ENCODE results near the gene NDUFAF2.
"Not testable (repeated sequence)": the region's sequence is repeated elsewhere in the genome, so short reads cannot be mapped to it uniquely, and the experiment has no call there.

NDUFAF2 gene

GRCh38 chr5:61184708-61185107, 239.7 kb downstream of the NDUFAF2 start:
- peak in 1 of 2 donors; percentile 29 for DNase-seq (ENCODE audit: low read depth in 2 of 2)
- H3K4me3 ChIP-seq (replicated peaks in 1 of 2; ENCODE audit: low read depth in 2 of 2, low read length in 2 of 2): no peak overlapping the region
- no peak for TF ChIP-seq CTCF (IDR thresholded peaks at IDR 0.05; ENCODE audit: low read depth, low read length)

GRCh38 chr5:61186634-61187033, 241.6 kb downstream of the NDUFAF2 start:
- H3K4me3 ChIP-seq (replicated peaks in 1 of 2; ENCODE audit: low read depth in 2 of 2, low read length in 2 of 2): no peak overlapping the region
- DNase-seq (ENCODE audit: low read depth in 2 of 2): no peak
- TF ChIP-seq CTCF (IDR thresholded peaks at IDR 0.05; ENCODE audit: low read depth, low read length): no peak

GRCh38 chr5:61187352-61187751, 242.3 kb downstream of the NDUFAF2 start:
- DNase-seq (ENCODE audit: low read depth in 2 of 2); H3K4me3 ChIP-seq (replicated peaks in 1 of 2; ENCODE audit: low read depth in 2 of 2, low read length in 2 of 2): not testable (repeated sequence)

- DNase-seq (ENCODE audit: low read depth in 2 of 2); H3K4me3 ChIP-seq (replicated peaks in 1 of 2; ENCODE audit: low read depth in 2 of 2, low read length in 2 of 2): not testable (repeated sequence)
These were observed 242.8 kb downstream of the NDUFAF2 start for GRCh38 chr5:61187826-61188225.

GRCh38 chr5:61198606-61199005, 253.6 kb downstream of the NDUFAF2 start:
- no peak for TF ChIP-seq CTCF (IDR thresholded peaks at IDR 0.05; ENCODE audit: low read depth, low read length)
- no peak overlapping the region for H3K4me3 ChIP-seq (replicated peaks in 1 of 2; ENCODE audit: low read depth in 2 of 2, low read length in 2 of 2)
- DNase-seq (ENCODE audit: low read depth in 2 of 2): no peak

GRCh38 chr5:61200582-61201155, 255.7 kb downstream of the NDUFAF2 start:
- TF ChIP-seq CTCF (IDR thresholded peaks at IDR 0.05; ENCODE audit: low read depth, low read length): no peak
- peak; percentile 10 to 69 for DNase-seq (ENCODE audit: low read depth in 2 of 2)
- no peak overlapping the region for H3K4me3 ChIP-seq (replicated peaks in 1 of 2; ENCODE audit: low read depth in 2 of 2, low read length in 2 of 2)

- no peak overlapping the region for H3K4me3 ChIP-seq (replicated peaks in 1 of 2; ENCODE audit: low read depth in 2 of 2, low read length in 2 of 2)
- no peak for TF ChIP-seq CTCF (IDR thresholded peaks at IDR 0.05; ENCODE audit: low read depth, low read length)
- DNase-seq (ENCODE audit: low read depth in 2 of 2): peak in 1 of 2 donors; percentile 40
These were observed 257.2 kb downstream of the NDUFAF2 start for GRCh38 chr5:61202213-61202612.
